ENCODE results near the gene NR4A1. TPM values are rescaled to one million over a fixed set of nuclear protein-coding genes. Genes with fewer than 3 reads are reported as not detected.

Gene NR4A1
- total RNA-seq, 1 donor from 2014 or later, result 688 TPM

DNA sequence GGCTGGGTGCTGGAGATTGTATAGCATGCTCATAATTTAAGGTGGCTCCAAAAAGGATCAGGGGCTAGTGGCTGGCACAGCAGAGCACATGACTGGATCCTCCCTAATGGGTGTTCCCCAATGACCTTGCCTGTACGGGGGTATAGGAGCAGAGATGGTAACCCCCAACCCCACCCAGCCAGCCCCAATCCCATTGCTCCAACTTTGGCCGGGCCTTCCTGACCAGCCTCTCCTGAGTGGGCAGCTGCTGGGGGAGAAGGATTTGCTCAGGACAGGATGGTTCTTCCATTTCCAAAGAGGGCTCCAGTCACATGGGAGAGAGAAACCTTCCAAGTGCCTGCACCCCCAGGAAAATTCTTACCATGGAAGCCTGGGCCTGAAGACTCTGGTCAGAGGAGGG is 15.3 kb upstream of the NR4A1 start:
- ATAC-seq, result no peak
- intact Hi-C loops (cut with DNase I), result no loop called here
- DNase-seq (ENCODE audit: low spot score), result no peak

DNA sequence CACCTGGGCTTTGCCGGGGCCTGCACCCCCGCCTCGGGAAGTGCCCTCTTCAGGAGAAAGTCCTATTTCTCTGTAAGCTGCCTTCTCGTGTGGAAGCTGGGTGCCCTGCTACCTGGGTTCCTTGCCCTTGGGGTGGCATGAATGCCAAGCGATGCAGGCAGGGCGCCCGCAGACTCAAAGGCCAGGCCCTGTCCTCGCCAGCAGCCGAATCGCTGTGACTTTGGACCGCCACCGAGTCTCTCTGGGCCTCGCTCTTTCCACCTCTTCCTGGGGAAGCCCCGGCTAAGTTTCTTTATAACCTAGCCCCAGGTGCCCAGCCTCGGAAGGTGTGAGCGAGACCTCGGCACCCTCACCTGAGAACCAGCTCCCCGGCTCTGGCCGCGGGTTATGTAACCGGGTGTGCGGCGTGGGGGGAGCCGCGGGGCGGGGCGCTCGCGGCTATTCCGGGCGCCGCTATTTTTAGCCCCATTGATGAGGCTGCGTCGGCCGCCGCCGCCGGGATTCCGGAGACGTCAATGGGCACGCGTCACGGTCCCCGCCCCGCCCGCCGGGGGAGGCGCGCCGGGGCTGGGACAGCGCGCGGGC is 14.6 kb upstream of the NR4A1 start:
- ATAC-seq, result peak; percentile 69
- intact Hi-C loops (cut with DNase I), result no loop called here
- DNase-seq (ENCODE audit: low spot score), result peak; percentile 96

DNA sequence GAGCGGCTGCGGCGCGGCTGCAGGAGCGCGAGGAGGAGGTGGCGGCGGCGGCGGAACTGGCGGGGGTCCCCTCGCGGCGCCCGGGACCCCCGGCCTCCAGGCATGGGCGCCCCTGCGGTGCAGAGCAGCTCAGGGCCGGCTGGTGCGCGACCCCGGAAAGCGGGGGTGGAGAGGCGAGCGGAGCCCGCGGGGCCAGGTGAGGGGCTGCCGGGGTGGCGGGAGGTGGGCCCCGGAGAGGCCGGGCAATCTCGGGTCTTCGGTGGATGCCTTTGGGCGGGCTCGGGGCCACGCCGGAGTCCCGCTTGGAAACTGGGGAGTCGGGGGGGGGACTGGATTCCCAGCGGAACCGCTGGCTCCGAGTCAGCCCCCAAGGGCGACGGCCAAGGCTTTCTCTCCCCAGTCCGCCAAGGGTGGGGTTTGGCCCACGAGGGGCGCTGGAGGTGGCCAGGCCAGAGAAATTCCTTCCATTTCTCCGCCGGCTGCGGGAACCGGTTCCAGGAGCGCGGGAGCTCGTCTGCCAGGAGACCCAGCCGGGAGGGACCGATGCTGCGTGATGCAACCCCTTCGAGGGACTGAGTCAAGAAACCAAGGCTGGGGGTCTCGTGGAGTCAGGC is 13.9 kb upstream of the NR4A1 start:
- intact Hi-C loops (cut with DNase I), result no loop called here
- peak; percentile 3 for ATAC-seq
- DNase-seq (ENCODE audit: low spot score), result peak; percentile 85

DNA sequence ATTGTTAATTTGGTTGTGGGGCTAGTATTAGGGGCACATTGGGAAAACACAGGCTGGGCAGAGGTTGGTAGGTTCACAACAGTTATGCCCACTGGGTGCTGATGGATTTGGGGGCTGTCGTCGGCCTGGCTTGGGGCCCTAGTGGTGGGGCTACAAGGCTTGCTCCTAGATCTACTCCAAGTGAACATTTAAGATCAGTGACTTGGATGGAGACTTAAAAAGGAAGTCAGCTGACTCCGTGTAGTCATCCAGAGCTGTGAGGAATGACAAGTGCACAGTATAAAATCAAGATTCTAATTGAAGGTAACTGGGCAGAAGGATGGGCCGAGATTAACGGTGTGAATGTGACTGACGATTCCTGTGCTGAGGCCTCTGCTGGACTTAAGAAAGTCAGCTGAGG is 12.8 kb upstream of the NR4A1 start:
- intact Hi-C loops (cut with DNase I), result no loop called here
- DNase-seq (ENCODE audit: low spot score) (no peak), ATAC-seq (peak; percentile 9)

DNA sequence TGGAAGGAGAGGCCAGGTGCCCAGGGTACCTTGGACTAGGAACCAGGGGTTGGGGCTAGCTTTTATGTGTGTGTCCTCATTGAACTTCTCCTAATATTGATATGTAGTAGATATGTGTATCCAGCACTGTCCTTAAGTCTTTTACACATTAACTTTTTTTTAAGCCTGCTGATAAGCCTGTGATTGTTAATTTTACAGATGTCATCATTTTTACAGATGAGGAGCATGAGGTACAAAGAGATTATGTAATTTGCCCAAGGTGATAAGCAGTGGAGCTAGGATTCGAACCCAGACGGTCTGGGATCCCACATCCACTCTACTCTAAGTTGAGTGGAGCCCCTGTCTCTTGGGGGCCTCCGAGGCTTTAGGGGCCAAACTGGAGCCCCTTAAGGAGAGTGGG is 10.2 kb upstream of the NR4A1 start:
- intact Hi-C loops (cut with DNase I), result no loop called here
- DNase-seq (ENCODE audit: low spot score) (no peak), ATAC-seq (no peak)

DNA sequence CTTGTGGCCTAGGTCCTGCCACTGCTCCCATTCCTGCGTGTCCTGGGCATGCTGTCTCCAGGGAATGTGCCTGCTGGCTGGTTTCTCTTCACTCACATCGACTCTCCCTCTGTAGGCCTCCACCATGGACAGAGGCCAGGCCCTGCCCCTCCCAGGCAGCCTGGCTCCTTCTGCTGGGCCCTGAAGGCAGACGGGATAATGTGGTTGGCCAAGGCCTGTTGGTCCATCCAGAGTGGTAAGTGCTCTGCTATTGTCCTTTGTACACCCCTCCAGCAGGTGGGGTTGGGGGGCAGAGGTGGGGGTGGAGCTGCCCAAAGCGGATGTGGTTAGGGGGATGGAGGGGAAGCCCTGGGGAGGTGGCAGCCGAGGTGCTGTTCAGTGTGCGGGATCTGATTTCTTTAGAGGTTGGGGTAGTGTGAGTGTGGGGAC is 9.5 kb upstream of the NR4A1 start:
- ATAC-seq (no peak), DNase-seq (ENCODE audit: low spot score) (no peak)
- intact Hi-C loops (cut with DNase I), result no loop called here

DNA sequence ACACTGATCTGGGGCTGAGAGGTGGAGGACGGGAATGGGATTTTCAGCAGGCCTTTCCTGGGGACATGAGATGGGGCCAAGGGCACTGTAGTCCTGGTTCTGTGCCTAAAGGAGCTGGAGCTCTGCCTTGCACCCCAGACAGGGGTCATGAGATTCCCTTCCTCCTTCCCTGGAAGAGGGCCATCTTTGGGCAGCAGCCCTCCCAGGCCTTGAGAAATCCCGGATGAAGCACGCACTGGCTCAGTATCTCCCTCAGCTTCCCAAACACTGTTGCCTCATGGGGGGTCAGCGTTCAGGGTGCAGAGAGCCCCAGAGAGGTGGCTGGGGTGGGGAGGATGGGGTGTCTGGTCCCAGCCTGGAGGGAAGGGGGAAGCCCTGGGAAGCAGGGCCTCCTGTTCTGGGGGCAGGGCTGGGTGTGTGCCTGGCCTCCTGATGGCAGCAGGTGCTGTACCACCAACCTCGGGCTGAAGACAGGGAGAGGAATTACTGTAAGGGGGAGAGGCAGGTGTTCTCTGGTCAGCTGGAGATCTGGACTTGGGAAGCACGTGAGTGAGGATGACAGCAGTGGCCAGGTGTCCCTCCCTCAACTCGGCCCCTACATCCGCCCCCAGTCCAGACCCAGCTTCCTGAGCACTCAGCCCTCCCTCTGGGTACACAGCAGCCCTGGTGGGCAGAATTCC is 8.4 kb upstream of the NR4A1 start:
- no peak for ATAC-seq
- no peak for DNase-seq (ENCODE audit: low spot score)
- intact Hi-C loops (cut with DNase I), result no loop called here

DNA sequence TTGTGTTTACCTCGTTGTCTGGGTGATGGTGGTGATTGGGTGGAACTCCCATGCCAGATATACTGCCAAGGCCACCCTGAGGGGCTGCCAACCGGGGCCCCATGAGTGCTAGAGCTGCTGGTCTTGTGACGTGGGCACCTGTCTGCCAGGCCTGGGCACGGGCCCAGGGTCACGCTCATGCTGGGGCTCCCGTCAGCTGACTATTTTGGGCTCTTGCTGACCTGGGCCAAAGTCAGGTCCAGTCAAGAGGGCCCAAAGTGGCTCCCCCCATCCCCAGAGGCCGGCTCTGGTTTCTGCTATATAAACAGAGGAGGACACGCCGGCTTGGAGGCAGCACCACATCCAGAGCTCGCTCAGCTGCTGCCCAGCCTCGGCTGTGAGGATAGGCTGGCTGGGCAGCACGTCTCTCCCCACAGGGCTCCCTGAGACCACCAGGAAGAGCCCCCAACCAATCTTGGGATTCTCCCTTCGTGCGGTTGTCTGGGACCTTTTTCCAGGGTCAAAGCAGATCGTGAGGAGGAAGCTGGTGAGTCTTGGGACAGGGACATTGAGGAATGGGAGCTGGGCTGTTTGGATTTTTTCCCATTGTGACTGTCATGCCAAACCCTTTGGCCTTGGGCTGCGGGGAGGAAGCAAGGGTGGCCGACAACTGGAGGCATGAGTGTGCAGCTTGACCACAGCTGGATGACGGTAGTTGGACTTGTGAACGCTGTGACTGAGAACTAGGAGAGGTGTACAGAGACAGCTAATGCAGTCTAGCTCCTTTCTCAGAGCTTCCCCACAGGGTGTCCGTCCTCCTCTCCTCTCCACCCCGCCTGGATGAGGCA is 7.6 kb upstream of the NR4A1 start:
- intact Hi-C loops (cut with DNase I), result no loop called here
- ATAC-seq, result peak; percentile 10
- no peak for DNase-seq (ENCODE audit: low spot score)

DNA sequence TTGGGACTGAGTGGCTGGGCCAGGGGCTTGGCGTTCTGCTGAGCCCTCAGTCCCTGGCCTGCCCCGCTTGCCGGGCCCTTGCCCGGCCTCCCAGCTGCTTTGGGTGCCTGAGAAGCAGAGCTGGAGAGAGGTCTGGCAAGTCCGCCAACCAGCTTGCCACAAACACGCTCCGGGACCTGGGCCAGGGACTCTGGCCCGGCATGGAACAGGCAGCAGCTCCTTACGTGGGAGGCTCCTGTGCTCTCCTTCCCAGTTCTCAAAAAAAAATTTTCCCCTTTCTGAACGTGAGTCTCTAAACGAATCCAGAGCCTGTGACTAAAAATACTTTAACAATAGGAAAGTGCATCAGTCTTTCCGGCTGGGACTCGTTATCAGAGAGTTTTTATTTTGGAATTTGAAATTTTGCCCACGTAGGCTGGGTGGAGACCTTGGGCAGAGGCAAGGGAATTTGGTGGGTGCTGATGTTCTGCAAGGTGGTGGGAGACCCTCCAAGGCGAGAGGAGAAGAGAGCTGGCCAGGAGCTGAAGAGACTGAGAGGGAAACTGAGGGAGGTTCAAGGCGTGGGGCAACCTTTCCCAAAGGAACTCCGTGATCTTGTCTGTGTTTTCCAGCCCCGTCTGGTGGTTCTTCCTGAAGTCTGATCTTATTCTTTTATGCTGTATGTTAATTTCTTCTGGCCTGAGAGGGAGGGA is 6.8 kb upstream of the NR4A1 start:
- intact Hi-C loops (cut with DNase I), result no loop called here
- DNase-seq (ENCODE audit: low spot score), result peak; percentile 85
- peak; percentile 78 for ATAC-seq

DNA sequence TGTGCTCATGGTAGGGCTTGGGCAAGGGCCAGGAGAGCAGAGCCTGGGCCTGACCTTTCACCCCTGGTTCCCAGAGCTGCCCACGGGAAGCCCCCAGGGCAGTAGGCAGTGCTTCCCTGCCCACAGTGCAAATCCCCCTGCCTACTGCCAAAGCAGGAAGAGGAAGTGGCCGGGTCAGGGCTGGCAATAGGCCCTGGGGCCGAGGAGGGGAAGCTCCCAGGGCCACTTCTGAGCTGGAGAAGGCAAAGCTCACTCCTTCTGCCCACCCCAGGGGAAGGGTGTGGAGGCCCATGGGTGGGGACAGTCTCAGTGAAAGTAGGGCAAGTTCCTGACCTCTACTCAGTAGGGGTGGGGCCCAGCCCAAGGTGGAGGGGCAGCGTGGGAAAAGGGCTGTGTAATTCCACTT is 5.4 kb upstream of the NR4A1 start:
- intact Hi-C loops (cut with DNase I), result no loop called here
- peak; percentile 6 for ATAC-seq

DNA sequence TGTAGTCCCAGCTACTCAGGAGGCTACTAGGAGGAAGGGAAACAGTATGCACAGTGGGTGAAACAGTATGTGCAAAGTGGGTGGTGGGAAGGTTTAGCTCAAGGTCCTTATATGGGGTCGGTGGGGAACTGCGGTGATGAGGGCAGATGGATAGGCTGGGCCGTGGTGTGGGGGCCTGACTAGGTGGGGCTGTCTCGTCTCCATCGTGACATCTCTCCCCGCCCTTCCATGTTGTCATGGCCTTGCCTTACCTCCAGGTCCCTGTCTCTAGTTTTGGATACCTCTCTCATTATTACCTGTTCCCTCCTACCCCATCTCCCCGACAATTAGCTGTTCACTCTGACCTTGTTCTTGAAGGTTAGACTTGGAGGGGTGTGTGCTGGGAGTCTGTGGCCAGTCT is 4.4 kb upstream of the NR4A1 start:
- ATAC-seq, result no peak
- DNase-seq (ENCODE audit: low spot score), result no peak
- intact Hi-C loops (cut with DNase I), result no loop called here

More for the DNA sequence above, 5.4 kb upstream of the NR4A1 start:
- DNase-seq (ENCODE audit: low spot score), result no peak

DNA sequence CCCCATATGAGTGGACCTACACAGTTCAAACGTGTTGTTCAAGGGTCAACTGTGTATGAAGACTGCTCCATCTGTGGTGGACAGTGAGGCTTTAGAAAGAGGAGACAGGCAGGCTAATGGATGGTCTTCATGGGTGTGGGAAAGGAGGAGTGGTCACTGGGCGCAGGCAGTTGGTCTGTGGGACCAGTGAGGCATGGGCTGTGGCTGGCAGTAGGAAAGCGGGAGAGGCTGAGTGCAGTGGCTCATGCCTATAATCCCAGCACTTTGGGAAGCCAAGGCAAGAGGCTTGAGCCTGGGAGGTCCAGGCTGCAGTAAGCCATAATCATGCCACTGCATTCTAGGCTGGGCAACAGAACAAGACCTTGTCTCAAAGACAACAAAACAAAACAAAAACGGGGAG is 2.0 kb upstream of the NR4A1 start:
- no peak for DNase-seq (ENCODE audit: low spot score)
- ATAC-seq, result no peak
- intact Hi-C loops (cut with DNase I), result no loop called here

DNA sequence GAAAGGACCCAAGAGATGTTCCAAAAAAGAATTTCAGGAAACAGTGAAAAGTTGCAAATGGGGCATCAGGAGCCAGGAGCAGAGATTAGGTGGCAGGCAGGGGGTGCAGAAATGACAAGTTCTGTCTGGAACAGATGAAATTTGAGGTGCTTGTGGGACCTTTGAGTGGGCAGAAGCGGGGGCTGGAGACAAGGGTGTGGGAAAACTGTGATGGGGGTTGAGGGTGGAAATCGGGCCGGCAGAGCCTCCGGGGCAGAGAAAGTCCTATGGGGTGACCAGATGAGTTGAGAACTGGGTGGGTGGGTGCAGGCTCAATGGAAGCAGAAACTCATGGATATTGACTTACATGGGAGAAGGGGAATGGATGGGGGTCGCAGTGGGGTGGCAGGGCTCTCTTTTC is 1.6 kb upstream of the NR4A1 start:
- intact Hi-C loops (cut with DNase I), result no loop called here
- ATAC-seq, result no peak

DNA sequence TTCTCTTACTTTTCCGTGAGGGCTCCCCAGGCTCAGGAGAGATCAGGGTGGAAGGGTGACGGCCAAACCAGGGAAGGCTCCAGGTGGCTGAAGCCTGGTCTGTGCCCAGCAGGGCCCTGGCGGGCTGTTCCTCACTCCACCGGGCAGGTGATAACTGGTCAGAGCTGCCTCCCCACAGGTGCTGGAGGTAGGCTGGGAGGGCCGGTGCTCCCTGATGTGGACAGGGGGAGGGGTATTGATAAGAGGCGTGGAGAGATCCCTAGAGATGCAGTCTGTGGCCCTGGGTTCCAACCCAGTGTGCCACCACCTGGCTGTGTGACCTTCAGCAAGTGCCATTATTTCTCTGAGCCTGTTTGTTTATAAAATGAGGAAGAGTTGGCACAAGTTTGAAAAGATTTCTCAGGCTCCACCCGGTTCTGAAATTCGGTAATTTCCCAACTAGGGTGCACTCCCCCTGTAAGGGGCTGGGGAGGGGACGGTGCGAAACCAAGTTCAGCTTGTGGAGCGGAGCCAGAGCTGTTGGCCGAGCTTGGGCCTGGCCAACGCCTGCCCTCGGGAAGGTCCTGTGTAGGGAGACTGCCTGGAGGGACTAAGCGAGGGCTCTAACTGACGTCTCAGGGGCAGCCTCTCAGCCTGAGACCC is 1.0 kb upstream of the NR4A1 start:
- ATAC-seq, result peak; percentile 15
- peak; percentile 83 for DNase-seq (ENCODE audit: low spot score)
- intact Hi-C loops (cut with DNase I), result no loop called here

More for the DNA sequence above, 1.6 kb upstream of the NR4A1 start:
- DNase-seq (ENCODE audit: low spot score), result no peak

DNA sequence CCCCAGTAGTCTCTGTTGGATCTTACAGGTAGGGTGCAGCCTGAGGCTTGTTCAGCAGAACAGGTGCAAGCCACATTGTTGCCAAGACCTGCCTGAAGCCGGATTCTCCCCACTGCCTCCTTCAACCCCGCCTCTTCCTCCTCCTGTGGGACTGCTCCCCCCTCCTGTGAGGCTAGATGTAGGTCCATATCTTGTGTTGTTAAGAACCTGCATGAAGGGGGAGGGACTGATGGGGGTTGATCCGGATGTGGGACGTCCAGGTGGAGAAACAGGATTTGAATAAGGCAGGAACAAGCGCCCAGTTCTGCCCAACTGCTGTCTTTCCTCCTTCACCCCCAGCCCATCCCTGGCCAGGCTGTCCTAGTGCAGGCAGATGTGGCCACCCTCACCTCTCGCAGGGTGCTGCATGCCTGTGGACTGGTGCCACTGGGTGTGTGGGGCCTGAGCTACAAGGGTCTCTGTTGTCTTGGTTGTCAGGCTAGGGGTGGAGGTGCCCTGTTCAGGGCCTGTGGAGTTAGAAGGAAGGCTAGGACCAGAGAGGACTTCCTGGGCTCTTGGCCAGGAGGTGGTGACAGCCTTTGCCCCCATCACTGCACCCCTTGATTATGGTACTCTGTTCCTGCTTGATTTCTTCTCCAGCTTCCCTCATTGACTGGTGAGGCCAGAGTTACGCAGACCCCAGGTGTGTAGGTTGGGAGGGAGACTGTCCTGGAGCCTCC is 1.4 kb downstream of the NR4A1 start:
- ATAC-seq (no peak), DNase-seq (ENCODE audit: low spot score) (peak; percentile 65)
- intact Hi-C loops (cut with DNase I), result no loop called here

DNA sequence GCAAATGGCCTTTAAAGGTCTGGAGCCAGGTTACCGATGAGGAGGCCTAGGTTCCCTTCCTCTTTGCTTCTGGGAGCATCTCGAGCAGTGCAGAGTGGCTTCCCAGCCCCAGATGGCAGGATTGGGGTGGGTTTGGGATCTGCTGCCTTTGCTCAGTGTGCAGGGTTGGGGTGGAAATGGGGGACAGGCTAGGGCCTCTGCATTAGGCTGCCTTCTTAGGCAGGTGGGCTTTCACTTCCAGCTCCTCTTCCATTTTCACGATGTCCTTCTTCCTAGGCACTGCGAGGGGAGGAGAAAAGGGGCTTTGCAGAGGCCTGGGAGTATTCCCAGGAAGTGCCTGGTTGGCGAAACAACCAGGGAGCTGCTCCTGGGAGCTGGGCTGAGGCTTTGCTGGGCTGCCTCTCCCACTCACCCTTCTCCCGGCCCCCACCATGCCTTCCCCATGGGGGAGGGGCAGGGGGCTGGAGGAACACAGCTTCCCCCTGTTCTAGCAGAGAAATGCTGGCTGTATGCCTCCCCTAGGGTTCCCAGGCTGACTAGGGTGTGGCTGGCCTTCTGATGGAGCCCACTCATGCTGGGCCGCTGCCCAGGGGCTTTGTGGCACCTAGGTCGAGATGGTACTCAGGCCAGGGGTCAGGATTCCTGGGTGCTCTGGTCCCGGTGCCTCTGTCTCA is 2.4 kb downstream of the NR4A1 start:
- peak; percentile 81 for DNase-seq (ENCODE audit: low spot score)
- intact Hi-C loops (cut with DNase I), result no loop called here

DNA sequence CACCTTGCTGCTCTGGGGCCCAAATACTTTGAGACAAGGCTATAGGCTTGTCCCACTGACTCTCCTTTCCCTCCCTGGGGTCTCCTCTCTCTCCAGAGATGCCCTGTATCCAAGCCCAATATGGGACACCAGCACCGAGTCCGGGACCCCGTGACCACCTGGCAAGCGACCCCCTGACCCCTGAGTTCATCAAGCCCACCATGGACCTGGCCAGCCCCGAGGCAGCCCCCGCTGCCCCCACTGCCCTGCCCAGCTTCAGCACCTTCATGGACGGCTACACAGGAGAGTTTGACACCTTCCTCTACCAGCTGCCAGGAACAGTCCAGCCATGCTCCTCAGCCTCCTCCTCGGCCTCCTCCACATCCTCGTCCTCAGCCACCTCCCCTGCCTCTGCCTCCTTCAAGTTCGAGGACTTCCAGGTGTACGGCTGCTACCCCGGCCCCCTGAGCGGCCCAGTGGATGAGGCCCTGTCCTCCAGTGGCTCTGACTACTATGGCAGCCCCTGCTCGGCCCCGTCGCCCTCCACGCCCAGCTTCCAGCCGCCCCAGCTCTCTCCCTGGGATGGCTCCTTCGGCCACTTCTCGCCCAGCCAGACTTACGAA is 3.1 kb downstream of the NR4A1 start:
- no peak for ATAC-seq
- intact Hi-C loops (cut with DNase I), result no loop called here
- DNase-seq (ENCODE audit: low spot score), result peak; percentile 80

More for the DNA sequence above, 2.4 kb downstream of the NR4A1 start:
- no peak for ATAC-seq
